Right atrium auricular region (tissue), 2 donors: Measurements from ENCODE around the gene PTMS. TPM values are rescaled to one million over a fixed set of nuclear protein-coding genes. Genes with fewer than 3 reads are reported as not detected.

Experiments
- DNase-seq: peaks from one replicate; pipeline ENCODE4 v3.0.0-alpha.2; 2019; ENCODE audit warnings: low spot score
- H3K27ac ChIP-seq, 2 donors: fragments of 200-600 bp; sonication (generic); 1 replicate in 1 of 2; 2 replicates in 1 of 2; pipeline ENCODE4 v1.5.1; 2016 to 2019
- H3K27me3 ChIP-seq, 2 donors: fragments of 200-600 bp; sonication (generic); one replicate each; pipeline versions ENCODE4 v1.5.1 to v1.6.0; 2017 to 2019
- H3K36me3 ChIP-seq: fragments of 200-600 bp; sonication (generic); one replicate; pipeline ENCODE4 v1.5.1; 2016
- H3K4me1 ChIP-seq, 2 donors: fragments of 200-600 bp; sonication (generic); one replicate each; pipeline versions ENCODE4 v1.5.1 to v1.6.0; 2017 to 2019
- H3K4me3 ChIP-seq, 2 donors: fragments of 200-600 bp; sonication (generic); 1 replicate in 1 of 2; 2 replicates in 1 of 2; pipeline ENCODE4 v1.5.1; 2017 to 2019; ENCODE audit warnings: mild to moderate bottlenecking in 1 of 2, moderate library complexity in 1 of 2
- H3K9me3 ChIP-seq, 2 donors: fragments of 200-600 bp; sonication (generic); one replicate each; pipeline ENCODE4 v1.5.1; 2019
- CTCF ChIP-seq, 2 donors: fragments of 200-600 bp; sonication (generic); IDR thresholded peaks; one replicate each; pipeline ENCODE4 v1.5.1; 2019; ENCODE audit warnings: antibody characterized with exemption in 2 of 2
- total RNA-seq, 2 donors: library from RNA; depleted of rRNA; stranded (reverse); fragments of >200 nt; gene quantifications; one replicate each; pipeline ENCODE4 v1.1.0, GENCODE V29; 2016

The PTMS gene
- total RNA-seq, 2 donors from 2014 or later: 67.8 to 119 TPM

DNA sequence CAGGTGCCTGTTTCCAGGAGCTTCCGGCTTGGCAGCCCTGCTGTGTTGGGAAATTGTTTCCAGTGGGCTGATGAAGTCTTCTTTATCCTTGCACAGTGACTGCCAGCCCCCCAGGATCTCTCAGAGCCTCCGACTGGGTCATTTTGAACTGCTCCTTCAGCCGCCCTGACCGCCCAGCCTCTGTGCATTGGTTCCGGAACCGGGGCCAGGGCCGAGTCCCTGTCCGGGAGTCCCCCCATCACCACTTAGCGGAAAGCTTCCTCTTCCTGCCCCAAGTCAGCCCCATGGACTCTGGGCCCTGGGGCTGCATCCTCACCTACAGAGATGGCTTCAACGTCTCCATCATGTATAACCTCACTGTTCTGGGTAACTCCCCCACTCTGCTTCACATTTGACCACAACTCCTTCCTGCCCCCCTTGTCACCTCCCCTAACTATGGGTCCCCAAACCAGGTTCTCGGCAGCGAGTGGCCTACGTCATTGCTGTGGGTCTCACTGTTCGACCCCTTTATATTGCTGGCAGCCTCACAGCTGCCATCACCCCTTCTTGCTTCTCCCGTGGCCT is 8.4 kb downstream of the PTMS start:
- TF ChIP-seq CTCF (IDR thresholded peaks at IDR 0.05): no peak
- H3K9me3 ChIP-seq: no peaks in the 10 kb centered on the region
- peaks cover 6% of the 10 kb centered on the region for H3K36me3 ChIP-seq
- DNase-seq: no peak
- no peaks in the 10 kb centered on the region for H3K27me3 ChIP-seq
- no peak overlapping the region for H3K4me3 ChIP-seq
- no peak overlapping the region for H3K27ac ChIP-seq
- H3K4me1 ChIP-seq: peaks cover 0 to 42% of the 10 kb centered on the region in 2 donors

- Histone ChIP-seq H3K4me1 (peaks cover 0 to 37% of the 10 kb centered on the region in 2 donors), H3K4me3 (no peak overlapping the region)
- no peak for TF ChIP-seq CTCF (IDR thresholded peaks at IDR 0.05)
These were observed 9.3 kb downstream of the PTMS start for GRCh38 chr12:6775185-6776174.

GRCh38 chr12:6777386-6777785 is 11.2 kb downstream of the PTMS start:
- TF ChIP-seq CTCF (IDR thresholded peaks at IDR 0.05): no peak
- no peak overlapping the region for H3K4me3 ChIP-seq

More at GRCh38 chr12:6775185-6776174, 9.3 kb downstream of the PTMS start:
- Histone ChIP-seq H3K9me3 (no peaks in the 10 kb centered on the region), H3K27ac (no peak overlapping the region), H3K36me3 (no peaks in the 10 kb centered on the region), H3K27me3 (no peaks in the 10 kb centered on the region)
- DNase-seq: no peak

DNA sequence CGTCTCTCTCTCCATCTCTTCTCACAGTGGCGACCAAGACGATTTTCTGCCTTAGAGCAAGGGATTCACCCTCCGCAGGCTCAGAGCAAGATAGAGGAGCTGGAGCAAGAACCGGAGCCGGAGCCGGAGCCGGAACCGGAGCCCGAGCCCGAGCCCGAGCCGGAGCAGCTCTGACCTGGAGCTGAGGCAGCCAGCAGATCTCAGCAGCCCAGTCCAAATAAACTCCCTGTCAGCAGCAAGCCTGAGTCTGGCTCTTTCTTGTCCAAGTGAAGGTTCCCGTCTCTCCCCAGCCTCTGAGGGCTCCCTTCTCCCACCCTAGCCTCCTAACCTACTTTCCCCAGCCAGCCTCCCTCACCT is 12.0 kb downstream of the PTMS start:
- peak overlapping the region in 1 of 2 donors; percentile 47 for H3K4me3 ChIP-seq
- H3K9me3 ChIP-seq: no peaks in the 10 kb centered on the region
- no peaks in the 10 kb centered on the region for H3K27me3 ChIP-seq
- H3K27ac ChIP-seq: peak overlapping the region; percentile 54 to 69
- no peaks in the 10 kb centered on the region for H3K36me3 ChIP-seq
- no peak for TF ChIP-seq CTCF (IDR thresholded peaks at IDR 0.05)
- DNase-seq: no peak
- H3K4me1 ChIP-seq: peaks cover 0 to 23% of the 10 kb centered on the region in 2 donors

More at GRCh38 chr12:6777386-6777785, 11.2 kb downstream of the PTMS start:
- Histone ChIP-seq H3K4me1 (peaks cover 0 to 28% of the 10 kb centered on the region in 2 donors), H3K36me3 (no peaks in the 10 kb centered on the region), H3K27ac (no peak overlapping the region), H3K27me3 (no peaks in the 10 kb centered on the region), H3K9me3 (no peaks in the 10 kb centered on the region)
- no peak for DNase-seq

DNA sequence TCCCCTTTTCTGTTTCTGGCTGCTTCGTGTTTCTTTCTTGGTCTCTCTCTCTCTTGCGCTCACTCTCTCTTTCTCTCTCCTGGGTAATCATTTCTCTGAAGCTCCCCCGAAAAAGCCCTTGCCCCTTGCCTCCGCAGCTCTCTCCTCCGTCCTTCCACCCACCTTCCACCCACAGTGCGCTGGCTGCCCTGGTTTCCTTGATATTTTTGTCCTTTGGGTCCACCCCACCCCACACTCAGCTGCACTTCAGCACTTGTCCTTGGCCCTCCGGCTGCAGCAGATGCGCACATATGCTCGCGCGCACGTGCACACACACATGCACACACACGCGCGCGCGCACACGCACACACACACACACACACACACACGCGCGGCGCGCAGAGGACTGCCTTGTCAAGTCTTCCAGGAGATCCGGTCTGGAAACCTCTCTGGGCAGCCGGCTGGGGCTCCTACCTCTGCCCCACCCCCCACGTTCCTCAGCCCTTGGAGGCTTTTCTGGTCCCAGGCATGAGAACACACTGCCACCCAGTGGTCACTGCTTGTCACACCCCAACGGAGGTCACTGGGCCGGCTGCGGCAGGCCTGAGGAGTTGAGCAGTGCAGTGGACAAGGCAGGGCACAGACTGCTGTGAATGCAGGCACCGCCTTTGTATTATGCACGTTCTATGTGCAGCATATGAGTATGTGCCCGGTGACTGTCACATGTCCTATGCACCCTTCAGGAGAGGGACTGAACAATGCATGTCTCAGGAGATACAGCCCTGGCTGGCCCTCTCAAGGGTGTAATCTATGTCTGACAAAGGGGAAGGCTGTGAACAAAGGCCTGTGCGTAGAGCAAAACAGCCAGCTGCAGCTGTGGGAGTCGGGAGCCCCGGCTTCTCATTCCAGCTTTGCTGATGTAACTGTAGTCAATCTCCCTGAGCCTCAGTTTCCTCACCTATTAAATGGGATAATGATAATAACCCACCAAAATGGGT is 12.7 kb downstream of the PTMS start:
- Histone ChIP-seq H3K4me1 (peaks cover 0 to 18% of the 10 kb centered on the region in 2 donors), H3K9me3 (no peaks in the 10 kb centered on the region), H3K4me3 (peak overlapping the region; percentile 12 to 47), H3K27me3 (no peaks in the 10 kb centered on the region), H3K27ac (peak overlapping the region; percentile 54 to 69), H3K36me3 (no peaks in the 10 kb centered on the region)
- peak; percentile 89 to 97 for TF ChIP-seq CTCF (IDR thresholded peaks at IDR 0.05)
- peak; percentile 96 for DNase-seq
